Retinal pigment epithelial cell (primary cell): Measurements from ENCODE around the gene FOXF1.

ENCODE experiments used
- DNase-seq: peaks from one replicate; pipeline ENCODE4 v3.0.0-alpha.2; 2010; ENCODE audit warnings: low read depth
- H3K4me3 ChIP-seq: 2 replicates; pipeline ENCODE4 v1.5.1; 2011; ENCODE audit warnings: mild to moderate bottlenecking, low read length, control low read depth, moderate library complexity
- TF ChIP-seq, protein P1 (sequence below): conservative IDR thresholded peaks from 2 replicates; pipeline ENCODE4 v1.5.1; 2011; ENCODE audit warnings: low read depth, low read length, control low read depth, inconsistent platforms

FOXF1 gene

DNA sequence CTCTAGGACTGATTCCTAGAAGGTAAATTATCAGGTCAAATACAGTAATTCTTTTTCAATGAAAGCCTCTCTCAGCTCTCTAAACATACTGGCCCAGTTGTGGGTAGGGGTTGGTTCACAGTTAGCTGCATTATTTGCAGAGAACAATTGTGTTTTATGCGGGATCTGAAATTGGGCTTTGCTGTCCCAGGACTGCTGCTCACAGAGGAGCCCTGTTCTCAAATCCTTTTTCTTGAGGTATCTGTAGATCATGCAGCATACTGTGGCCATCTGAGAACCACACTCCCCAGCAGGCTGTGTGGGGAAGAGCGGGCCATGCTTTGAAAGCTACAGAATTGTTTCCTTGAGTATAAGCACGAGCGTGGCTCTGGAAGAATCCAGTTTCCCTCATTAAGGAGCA is 27.2 kb downstream of the FOXF1 start:
- TF ChIP-seq, protein P1, sequence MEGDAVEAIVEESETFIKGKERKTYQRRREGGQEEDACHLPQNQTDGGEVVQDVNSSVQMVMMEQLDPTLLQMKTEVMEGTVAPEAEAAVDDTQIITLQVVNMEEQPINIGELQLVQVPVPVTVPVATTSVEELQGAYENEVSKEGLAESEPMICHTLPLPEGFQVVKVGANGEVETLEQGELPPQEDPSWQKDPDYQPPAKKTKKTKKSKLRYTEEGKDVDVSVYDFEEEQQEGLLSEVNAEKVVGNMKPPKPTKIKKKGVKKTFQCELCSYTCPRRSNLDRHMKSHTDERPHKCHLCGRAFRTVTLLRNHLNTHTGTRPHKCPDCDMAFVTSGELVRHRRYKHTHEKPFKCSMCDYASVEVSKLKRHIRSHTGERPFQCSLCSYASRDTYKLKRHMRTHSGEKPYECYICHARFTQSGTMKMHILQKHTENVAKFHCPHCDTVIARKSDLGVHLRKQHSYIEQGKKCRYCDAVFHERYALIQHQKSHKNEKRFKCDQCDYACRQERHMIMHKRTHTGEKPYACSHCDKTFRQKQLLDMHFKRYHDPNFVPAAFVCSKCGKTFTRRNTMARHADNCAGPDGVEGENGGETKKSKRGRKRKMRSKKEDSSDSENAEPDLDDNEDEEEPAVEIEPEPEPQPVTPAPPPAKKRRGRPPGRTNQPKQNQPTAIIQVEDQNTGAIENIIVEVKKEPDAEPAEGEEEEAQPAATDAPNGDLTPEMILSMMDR = no peak

DNA sequence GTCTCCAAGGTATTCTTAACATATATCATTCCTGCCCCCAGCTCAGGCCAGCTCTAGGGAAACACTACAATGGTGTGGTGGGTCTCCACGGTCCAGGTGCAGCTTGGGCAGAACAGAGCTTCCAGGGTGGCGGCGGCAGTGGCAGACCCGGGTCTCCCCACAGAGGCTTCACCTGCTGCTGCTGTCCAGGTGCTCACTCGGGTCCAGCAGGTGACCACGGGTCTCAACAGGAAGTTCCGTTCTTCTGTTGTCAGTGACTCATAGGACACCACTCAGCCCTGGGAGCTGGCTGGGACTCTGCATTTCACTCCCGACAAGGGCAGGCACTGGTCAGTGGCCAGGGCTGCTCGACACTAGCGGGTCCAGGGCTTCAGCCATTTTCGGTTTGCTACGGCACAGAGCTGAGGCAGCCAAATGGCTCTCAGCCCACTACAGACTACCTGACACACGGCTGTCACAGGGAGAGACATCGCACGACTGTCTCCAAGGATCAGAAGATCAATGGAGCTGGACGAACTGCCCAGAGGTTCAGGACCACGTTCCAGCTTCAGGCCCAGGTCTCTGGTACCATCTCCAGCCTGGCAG is 28.0 kb downstream of the FOXF1 start:
- DNase-seq = no peak
- no peak overlapping the region for H3K4me3 ChIP-seq
- TF ChIP-seq, protein P1 = no peak

More for the DNA sequence above, 27.2 kb downstream of the FOXF1 start:
- DNase-seq = no peak
- H3K4me3 ChIP-seq = no peak overlapping the region

- DNase-seq = no peak
- TF ChIP-seq, protein P1 = no peak
- no peak overlapping the region for H3K4me3 ChIP-seq
These were observed 30.6 kb downstream of the FOXF1 start for GRCh38 chr16:86540894-86541293.

DNA sequence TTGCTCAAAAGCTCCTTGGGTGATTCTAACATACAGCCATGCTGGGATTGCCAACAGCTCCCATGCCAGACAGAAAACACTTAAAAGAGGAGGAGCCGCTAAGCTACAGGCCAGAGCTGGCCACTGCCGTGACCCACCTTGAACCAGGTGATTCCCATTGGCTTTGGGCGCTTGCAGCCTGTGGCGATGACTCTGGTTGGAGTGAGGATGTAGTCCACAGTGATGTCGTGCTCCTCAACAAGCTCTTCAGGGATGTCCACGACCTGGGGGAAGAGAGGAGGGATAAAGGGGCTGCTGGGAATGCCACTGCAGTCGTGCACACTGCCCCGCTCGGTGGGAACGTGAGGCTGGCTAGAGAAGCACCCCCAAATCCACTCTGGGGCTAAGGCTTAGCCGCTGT is 31.2 kb downstream of the FOXF1 start:
- no peak overlapping the region for H3K4me3 ChIP-seq
- no peak for DNase-seq
- TF ChIP-seq, protein P1 = no peak

DNA sequence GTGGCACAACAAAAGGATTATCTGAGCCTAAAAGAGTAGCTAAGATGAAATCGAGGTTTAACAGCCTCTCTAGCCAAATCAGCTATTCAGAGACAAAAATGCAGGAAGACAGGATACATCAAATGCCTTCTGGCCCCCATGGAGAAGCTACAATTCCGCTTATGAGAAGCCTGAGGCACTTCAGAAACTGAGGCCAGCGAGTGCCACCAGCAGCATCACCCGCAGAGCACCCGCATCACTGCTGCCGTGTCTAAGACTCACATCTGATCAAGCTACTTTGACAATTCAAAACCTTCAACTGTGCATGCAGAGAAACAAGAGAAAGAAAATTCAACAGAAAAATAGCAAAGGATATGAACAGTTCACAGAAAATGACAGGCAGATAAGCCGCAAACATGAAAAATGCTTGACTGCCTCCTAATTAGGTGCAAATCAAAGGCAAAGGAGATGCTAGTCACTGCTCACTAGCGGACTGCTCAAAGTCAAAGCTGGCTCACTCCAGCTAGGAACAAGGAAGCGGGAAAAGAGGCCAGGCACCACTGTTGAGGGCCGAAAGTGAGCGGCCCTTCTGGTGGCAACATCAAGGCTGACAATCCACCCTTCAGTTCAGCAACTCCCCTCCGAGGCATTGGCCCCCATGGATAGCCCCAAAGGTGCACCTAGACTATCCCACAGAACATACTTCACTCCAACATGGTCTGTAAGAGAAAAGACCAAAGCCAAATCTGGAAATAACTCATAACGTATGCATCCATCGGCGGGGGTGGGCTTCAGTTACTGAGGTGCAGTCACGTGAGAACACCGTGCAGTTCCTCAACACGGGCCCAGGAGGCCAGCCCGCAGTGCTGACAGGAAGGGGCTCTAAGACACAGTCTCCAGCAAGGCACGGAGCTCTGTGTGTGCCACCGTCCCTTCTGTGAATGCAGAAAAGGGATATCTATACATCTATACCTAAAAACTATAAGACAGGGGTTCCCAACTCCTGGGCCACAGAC is 32.7 kb downstream of the FOXF1 start:
- TF ChIP-seq, protein P1 = no peak
- no peak for DNase-seq
- no peak overlapping the region for H3K4me3 ChIP-seq

GRCh38 chr16:86545481-86545880 is 35.2 kb downstream of the FOXF1 start:
- DNase-seq = no peak
- H3K4me3 ChIP-seq = no peak overlapping the region
- TF ChIP-seq, protein P1 = no peak
